ENCODE measurements around the gene KRT80. TPM values are rescaled to one million over a fixed set of nuclear protein-coding genes. Genes with fewer than 3 reads are reported as not detected.
A peak's percentile ranks its signal among the peaks of the same experiment; 100 is the strongest.

Gene KRT80
- total and polyA plus RNA-seq, 8 donors, result 4.8 to 18.3 (median 8.6) TPM

DNA sequence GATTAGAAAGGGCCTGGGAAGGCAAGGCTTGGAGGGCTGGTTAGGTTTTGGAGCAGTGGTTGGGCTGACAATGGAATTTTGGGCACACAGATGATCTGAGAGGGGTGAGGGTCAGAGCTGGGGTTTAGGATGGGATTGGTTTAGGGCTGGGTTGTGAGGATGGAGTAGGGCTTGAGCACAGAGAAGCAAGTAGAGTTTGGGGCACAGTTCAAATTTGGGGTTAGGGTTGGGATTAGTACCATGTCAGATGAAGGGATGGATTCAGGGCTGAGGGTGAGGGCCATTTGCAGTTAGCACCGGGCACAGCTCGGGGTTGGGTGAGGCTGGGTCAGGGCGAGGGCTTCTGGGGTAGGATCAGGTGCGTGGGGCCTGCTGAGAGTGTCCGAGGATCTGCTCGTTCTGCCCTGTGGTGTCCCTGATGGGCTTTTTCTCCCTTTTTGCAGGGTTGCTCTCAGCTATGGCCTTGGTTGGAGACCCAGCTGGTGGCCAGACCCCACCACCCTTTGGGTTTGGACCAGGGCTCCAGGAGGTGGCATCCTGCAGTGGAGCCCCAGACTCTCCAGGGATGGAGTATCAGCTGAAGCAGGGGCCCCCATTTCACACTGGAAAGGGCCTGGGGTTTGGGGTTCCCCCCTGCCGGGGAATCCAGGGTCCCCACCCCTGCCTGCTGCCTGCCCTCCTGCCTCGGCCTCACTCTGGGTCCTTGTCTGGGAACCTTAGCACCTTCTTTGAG, 45.6 kb downstream of the KRT80 start:
- Histone ChIP-seq H3K27ac (peak overlapping the region in 3 of 4 donors; percentile 67 to 88 (median 86)), H3K4me3 (no peak overlapping the region), H3K4me1 (peaks cover 0 to 6% (median 3%) of the 10 kb centered on the region in 3 donors), H3K27me3 (no peaks in the 10 kb centered on the region), H3K9me3 (no peaks in the 10 kb centered on the region), H3K36me3 (no peaks in the 10 kb centered on the region)
- no peak for ATAC-seq
- TF ChIP-seq, protein P1, sequence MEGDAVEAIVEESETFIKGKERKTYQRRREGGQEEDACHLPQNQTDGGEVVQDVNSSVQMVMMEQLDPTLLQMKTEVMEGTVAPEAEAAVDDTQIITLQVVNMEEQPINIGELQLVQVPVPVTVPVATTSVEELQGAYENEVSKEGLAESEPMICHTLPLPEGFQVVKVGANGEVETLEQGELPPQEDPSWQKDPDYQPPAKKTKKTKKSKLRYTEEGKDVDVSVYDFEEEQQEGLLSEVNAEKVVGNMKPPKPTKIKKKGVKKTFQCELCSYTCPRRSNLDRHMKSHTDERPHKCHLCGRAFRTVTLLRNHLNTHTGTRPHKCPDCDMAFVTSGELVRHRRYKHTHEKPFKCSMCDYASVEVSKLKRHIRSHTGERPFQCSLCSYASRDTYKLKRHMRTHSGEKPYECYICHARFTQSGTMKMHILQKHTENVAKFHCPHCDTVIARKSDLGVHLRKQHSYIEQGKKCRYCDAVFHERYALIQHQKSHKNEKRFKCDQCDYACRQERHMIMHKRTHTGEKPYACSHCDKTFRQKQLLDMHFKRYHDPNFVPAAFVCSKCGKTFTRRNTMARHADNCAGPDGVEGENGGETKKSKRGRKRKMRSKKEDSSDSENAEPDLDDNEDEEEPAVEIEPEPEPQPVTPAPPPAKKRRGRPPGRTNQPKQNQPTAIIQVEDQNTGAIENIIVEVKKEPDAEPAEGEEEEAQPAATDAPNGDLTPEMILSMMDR (IDR thresholded peaks at IDR 0.05), result no peak
- no peak for DNase-seq
- 84 to 90% methylated on average over 8 of the region's 8 CpGs for WGBS, 2 donors
- FAIRE-seq, result no peak
- intact Hi-C loops (cut with DNase I), result loop anchor here in 1 of 3 donors (5.0 to 10.0 kb wide), 2 partner anchors 721 to 839 kb away; no protein-coding TSS in a partner anchor

DNA sequence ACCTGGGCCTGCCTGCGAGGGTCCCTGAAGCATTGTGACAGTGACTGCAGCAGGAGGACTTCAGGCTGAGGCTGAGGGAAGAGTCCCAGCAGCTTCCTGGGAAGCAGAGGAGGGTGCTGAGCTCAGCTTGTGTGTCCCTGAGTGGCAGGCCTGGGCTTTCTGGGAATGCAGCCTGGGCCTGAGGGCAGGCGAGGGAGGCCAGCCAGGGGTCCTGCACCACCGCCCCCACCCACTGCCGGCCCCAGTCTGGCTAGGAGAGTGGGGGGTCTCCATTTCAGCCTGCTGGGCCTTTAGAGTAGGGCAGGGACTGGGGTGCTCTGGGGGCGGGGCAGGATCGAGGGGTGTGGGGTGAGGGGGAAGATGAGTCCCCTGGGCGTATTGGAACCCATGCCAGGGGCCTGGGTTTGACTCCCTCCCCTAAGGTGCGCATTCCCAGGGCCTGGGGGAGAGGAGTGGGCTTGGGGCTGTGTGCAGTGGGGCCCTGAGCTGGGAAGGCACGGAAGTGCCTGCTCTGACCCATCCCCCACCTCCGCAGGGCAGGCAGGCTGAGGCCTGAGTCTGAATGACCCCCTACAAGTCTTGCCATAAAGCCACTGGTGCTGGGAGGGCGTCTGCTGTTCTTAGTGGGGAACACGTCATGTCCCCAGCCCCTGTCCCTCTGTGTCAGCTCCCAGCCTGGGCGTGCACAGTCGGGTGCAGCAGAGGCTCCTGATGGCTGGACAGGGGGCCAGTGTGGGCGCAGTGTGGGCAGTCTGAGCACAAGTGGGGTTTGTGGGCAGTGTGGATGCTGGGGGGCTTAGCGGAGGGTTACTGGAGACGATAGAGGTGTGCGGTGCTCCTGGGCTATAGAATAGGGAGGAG, 46.4 kb downstream of the KRT80 start:
- TF ChIP-seq, protein P1 (IDR thresholded peaks at IDR 0.05), result no peak
- no peak for FAIRE-seq
- intact Hi-C loops (cut with DNase I), result loop anchor here in 1 of 3 donors (5.0 to 10.0 kb wide), 2 partner anchors 722 to 839 kb away; no protein-coding TSS in a partner anchor
- Histone ChIP-seq H3K9me3 (no peaks in the 10 kb centered on the region), H3K27me3 (no peaks in the 10 kb centered on the region), H3K36me3 (no peaks in the 10 kb centered on the region), H3K4me3 (no peak overlapping the region), H3K4me1 (peaks cover 0 to 6% (median 3%) of the 10 kb centered on the region in 3 donors), H3K27ac (no peak overlapping the region)
- WGBS, 2 donors, result 82 to 83% methylated on average over 16 to 18 of the region's 18 CpGs
- no peak for ATAC-seq
- no peak for DNase-seq

DNA sequence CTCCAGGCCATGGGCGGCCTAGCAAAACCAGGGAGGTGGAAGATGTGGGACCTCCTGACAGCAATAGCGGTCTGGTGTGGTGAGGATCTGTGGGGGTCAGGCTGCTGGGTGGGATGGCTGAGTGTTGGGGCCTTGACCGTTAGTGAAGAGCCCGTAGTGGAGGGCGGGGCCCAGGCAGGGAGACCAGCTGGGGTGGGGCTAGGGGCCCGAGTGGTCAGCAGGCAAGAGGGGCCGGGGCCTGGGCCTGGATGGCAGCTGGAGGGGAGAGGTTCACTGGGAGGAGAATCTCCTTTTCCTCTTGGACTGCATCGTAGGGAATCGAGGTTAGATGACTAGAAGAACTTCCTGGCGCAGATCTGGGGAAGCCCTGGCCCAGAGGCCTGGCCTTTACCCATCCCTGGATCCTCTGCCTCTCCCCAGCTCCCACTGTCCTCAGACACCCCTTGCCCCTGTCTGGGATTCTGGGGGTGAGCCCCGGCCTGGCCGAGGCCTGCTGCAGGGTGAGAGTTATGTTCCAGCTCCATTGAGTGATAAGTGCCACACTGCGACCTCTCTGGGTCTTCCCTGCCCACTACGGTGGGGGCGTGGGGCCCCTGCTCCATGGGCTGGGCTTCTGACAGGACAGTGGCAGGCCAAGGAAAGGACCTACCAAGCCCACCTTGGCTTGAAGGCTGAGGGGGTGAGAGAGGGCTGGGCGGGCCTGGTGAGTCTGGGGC, 47.1 kb downstream of the KRT80 start:
- Histone ChIP-seq H3K27me3 (no peaks in the 10 kb centered on the region), H3K9me3 (no peaks in the 10 kb centered on the region), H3K4me1 (peaks cover 0 to 6% (median 3%) of the 10 kb centered on the region in 3 donors), H3K4me3 (no peak overlapping the region), H3K36me3 (no peaks in the 10 kb centered on the region), H3K27ac (no peak overlapping the region)
- ATAC-seq (no peak), FAIRE-seq (no peak), DNase-seq (no peak)
- WGBS, 2 donors, result 82 to 87% methylated on average over 14 to 16 of the region's 16 CpGs
- intact Hi-C loops (cut with DNase I), result loop anchor here in 1 of 3 donors (5.0 to 10.0 kb wide), 2 partner anchors 723 to 840 kb away; no protein-coding TSS in a partner anchor
- TF ChIP-seq, protein P1 (IDR thresholded peaks at IDR 0.05), result no peak

DNA sequence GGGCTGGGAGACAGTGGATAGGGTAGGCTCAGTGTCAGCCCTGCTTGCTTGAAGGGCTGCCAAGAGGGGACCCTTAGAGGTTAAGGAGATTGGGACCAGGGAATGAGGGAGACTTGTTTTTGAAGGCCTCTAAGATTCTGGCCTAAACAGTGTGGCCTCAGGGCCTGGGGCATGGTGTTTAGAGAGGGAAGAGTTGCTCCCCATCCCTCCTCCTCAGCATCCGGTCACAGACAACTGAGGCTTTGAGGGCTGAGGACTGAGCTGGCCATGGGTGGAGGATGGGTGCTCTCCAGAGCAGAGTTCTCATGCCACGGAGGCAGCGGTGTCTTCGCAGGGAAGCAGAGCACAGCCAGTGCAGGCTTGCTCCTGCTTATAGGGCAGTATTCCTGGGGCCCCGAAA, 49.4 kb downstream of the KRT80 start:
- Histone ChIP-seq H3K27ac (no peak overlapping the region), H3K9me3 (no peaks in the 10 kb centered on the region), H3K27me3 (no peaks in the 10 kb centered on the region), H3K36me3 (no peaks in the 10 kb centered on the region), H3K4me3 (no peak overlapping the region), H3K4me1 (peaks cover 0 to under 1% (median 0%) of the 10 kb centered on the region in 3 donors)
- ATAC-seq (no peak), FAIRE-seq (no peak), DNase-seq (no peak)
- TF ChIP-seq, protein P1 (IDR thresholded peaks at IDR 0.05), result no peak
- 80 to 86% methylated on average over 5 of the region's 5 CpGs for WGBS, 2 donors
- intact Hi-C loops (cut with DNase I), result loop anchor here in 1 of 3 donors (10.0 kb wide), 1 partner anchor 842 kb away; no protein-coding TSS in a partner anchor

All from pancreas (tissue), 10 donors.